K562 (cell line): ENCODE measurements around the gene A4GALT. TPM values are rescaled to one million over a fixed set of nuclear protein-coding genes. Genes with fewer than 3 reads are reported as not detected.

ENCODE experiments used
- ATAC-seq: fragments of 200-7000 bp; cut with Tn5 transposase; 3 replicates; pipeline ENCODE4 v1.9.1; 2020; ENCODE audit warnings: moderate library complexity
- BruUV-seq: library from RNA; stranded (reverse); fragments of 400-500 nt; replicated peaks from 2 replicates; lab custom pipeline; 2021; lab: Mats Ljungman, UMichigan
- CTCF ChIA-PET: fragments of 300-600 bp; formaldehyde crosslinking; extraction: SDS; loops from one replicate; lab custom pipeline; 2021; ENCODE audit warnings: low intra/inter-chr PET ratio; lab: Yijun Ruan, JAX
- POLR2A ChIA-PET: fragments of 300-600, 350-650 bp; sonication (Branson Sonifier 250); formaldehyde crosslinking; extraction: SDS; loops from one replicate; lab custom pipeline; 2021; ENCODE audit warnings: antibody characterized with exemption, inconsistent platforms; lab: Yijun Ruan, JAX
- DNase-seq, 4 experiments: peaks; one replicate each; pipeline versions ENCODE4 v3.0.0 to v3.0.0-alpha.2; 2011 to 2018; ENCODE audit warnings: low spot score in 3 of 4, mixed read lengths in 3 of 4; ENCODE audit errors: extremely low read depth in 1 of 4
- FAIRE-seq: peaks from 2 replicates; lab custom pipeline; 2011; peaks lifted over from hg19 to GRCh38; lab: Jason Lieb, UNC
- H2AFZ ChIP-seq: 2 replicates; pipeline ENCODE4 v1.6.0; 2011; ENCODE audit warnings: low read depth, low read length, control low read depth, inconsistent platforms
- H3K27ac ChIP-seq: fragments of 200-600 bp; 3 replicates; pipeline ENCODE4 v1.8.0; 2011; ENCODE audit warnings: low read depth, mild to moderate bottlenecking, control low read depth, inconsistent platforms, low read length, moderate library complexity, mixed read lengths; ENCODE audit errors: extremely low read depth
- H3K27me3 ChIP-seq, 2 experiments: fragments of 300-600 bp in 1 of 2; 2 replicates in 1 of 2; 3 replicates in 1 of 2; pipeline versions ENCODE4 v1.6.0 to v1.8.0; 2011; ENCODE audit warnings: inconsistent platforms in 2 of 2, low read length in 2 of 2, mild to moderate bottlenecking in 1 of 2, mixed read lengths in 1 of 2, moderate library complexity in 1 of 2; ENCODE audit not compliant: control insufficient read depth in 2 of 2, insufficient read depth in 2 of 2
- H3K36me3 ChIP-seq: fragments of 300-600 bp; 3 replicates; pipeline ENCODE4 v1.8.0; 2011; ENCODE audit warnings: mild to moderate bottlenecking, low read length, inconsistent platforms; ENCODE audit not compliant: control insufficient read depth, insufficient read depth
- H3K4me1 ChIP-seq, 2 experiments: fragments of 200-600 bp in 1 of 2; replicated peaks in 1 of 2; 2 replicates in 1 of 2; 3 replicates in 1 of 2; pipeline versions ENCODE4 v1.5.1 to v1.8.0; 2011; ENCODE audit warnings: inconsistent platforms in 2 of 2, low read length in 2 of 2, mild to moderate bottlenecking in 1 of 2, mixed read lengths in 1 of 2, moderate library complexity in 1 of 2; ENCODE audit not compliant: control insufficient read depth in 2 of 2, insufficient read depth in 2 of 2
- H3K4me2 ChIP-seq: 2 replicates; pipeline ENCODE4 v1.6.1; 2011; ENCODE audit warnings: low read length, control low read depth, inconsistent platforms, mixed read lengths; ENCODE audit not compliant: insufficient read depth
- H3K4me3 ChIP-seq: fragments of 200-600 bp; sonication (generic), shearing (Covaris generic); 2 replicates; pipeline ENCODE4 v1.5.1; 2016; ENCODE audit warnings: control low read depth, inconsistent platforms
- H3K79me2 ChIP-seq: fragments of 200-600 bp; 3 replicates; pipeline ENCODE4 v1.8.0; 2011; ENCODE audit warnings: low read length, inconsistent platforms; ENCODE audit not compliant: control insufficient read depth, insufficient read depth
- H3K9ac ChIP-seq, 2 experiments: 2 replicates each; pipeline versions ENCODE4 v1.6.0 to v1.6.1; 2011; ENCODE audit warnings: low read depth in 2 of 2, low read length in 2 of 2, control low read depth in 1 of 2, inconsistent platforms in 1 of 2, mild to moderate bottlenecking in 1 of 2, mixed read lengths in 1 of 2; ENCODE audit not compliant: insufficient read depth in 1 of 2
- H3K9me1 ChIP-seq: one replicate; pipeline ENCODE4 v1.6.0; 2011; ENCODE audit warnings: inconsistent platforms, mild to moderate bottlenecking, low read length, moderate library complexity; ENCODE audit not compliant: control insufficient read depth, insufficient read depth
- H3K9me3 ChIP-seq: replicated peaks from 2 replicates; pipeline ENCODE4 v1.5.1; 2011; ENCODE audit warnings: low read depth, low read length, inconsistent platforms; ENCODE audit not compliant: control insufficient read depth, insufficient read depth
- H4K20me1 ChIP-seq: replicated peaks from 2 replicates; pipeline ENCODE4 v1.6.1; 2011; ENCODE audit warnings: low read length, inconsistent platforms, mixed read lengths; ENCODE audit not compliant: control insufficient read depth, insufficient read depth
- NR2C1 ChIP-seq, 2 experiments: fragments of 450-650 bp; IDR thresholded peaks; 2 replicates each; pipeline ENCODE4 v1.6.1; 2017; ENCODE audit warnings: mild to moderate bottlenecking in 2 of 2, antibody characterized with exemption in 1 of 2, inconsistent platforms in 1 of 2, missing compliant biosample characterization in 1 of 2, missing genetic modification characterization in 1 of 2
- NR2C2 ChIP-seq, 2 experiments: fragments of 200-800 bp in 1 of 2; sonication (Bioruptor generic) in 1 of 2; sonication (generic) in 1 of 2; formaldehyde crosslinking in 1 of 2; IDR thresholded peaks; 2 replicates each; pipeline versions ENCODE4 v1.6.1 to v1.8.0; 2016 to 2022; ENCODE audit warnings: mild to moderate bottlenecking in 1 of 2, missing compliant biosample characterization in 1 of 2, missing genetic modification characterization in 1 of 2, missing genetic modification reagents in 1 of 2
- TFE3 ChIP-seq: fragments of 450-650 bp; formaldehyde crosslinking; IDR thresholded peaks from 2 replicates; pipeline ENCODE4 v1.4.0; 2020; ENCODE audit warnings: mild to moderate bottlenecking, mixed read lengths
- WGBS: fragments of 100-300 bp; shearing (Covaris generic); methylation state at CpG from one replicate; pipeline ENCODE4 v1.1.6; 2016; ENCODE audit warnings: low coverage, mixed read lengths; ENCODE audit not compliant: insufficient coverage; ENCODE audit errors: missing lambda C conversion rate; 5-methylcytosine and 5-hydroxymethylcytosine counted together
- in situ Hi-C: fragments of 300-500 bp; cut with MboI; formaldehyde crosslinking; loops from 4 replicates; pipeline ENCODE4 v1.15.0; 2018; ENCODE audit warnings: inconsistent platforms, mixed read lengths
- intact Hi-C: fragments of 100-400 bp; cut with micrococcal nuclease; formaldehyde crosslinking; loops from 2 replicates; pipeline ENCODE4 v1.14.2; 2022
- polyA plus RNA-seq, 8 experiments: library from polyadenylated mRNA; depleted of rRNA in 4 of 8; stranded (reverse) in 5 of 8; unstranded in 3 of 8; fragments of >200 nt; fragmentation: Nextera tagmentation in 2 of 8; fragmentation: Illumina TruSeq in 1 of 8; extraction: Ambion mirVana in 2 of 8; extraction: Trizol in 1 of 8; gene quantifications; 2 replicates each; pipeline versions ENCODE4 v1.2.1 to v1.2.3, GENCODE V29; 2011 to 2014; ENCODE audit warnings: inconsistent platforms in 1 of 8, missing spikeins in 1 of 8
- total RNA-seq, 7 experiments: library from RNA; depleted of rRNA in 6 of 7; stranded (reverse); fragments of >200 nt in 6 of 7; fragmentation: Illumina TruSeq in 2 of 7; extraction: Trizol in 2 of 7; gene quantifications; 2 replicates each; pipeline versions ENCODE4 v1.2.1 to v1.2.3, GENCODE V29; 2011 to 2021; ENCODE audit warnings: low replicate concordance in 1 of 7

The A4GALT gene
- total and polyA plus RNA-seq, 9 of the 15 experiments (the other 6 are each of a cell fraction or from before 2014, with no cell fraction given), result 0.07 to 0.11 TPM; not detected in 7

GRCh38 chr22:42653999-42654398 is 66.7 kb downstream of the A4GALT start:
- H3K4me1 ChIP-seq, result peaks cover 0 to 6% of the 10 kb centered on the region in 2 experiments; a peak in 2 of 5 replicates
- no peaks in the 10 kb centered on the region for H3K9me1 ChIP-seq
- ATAC-seq (no peak), FAIRE-seq (no peak), DNase-seq (no peak)
- H3K27me3 ChIP-seq, result no peaks in the 10 kb centered on the region
- H3K4me2 ChIP-seq, result no peak overlapping the region
- H3K36me3 ChIP-seq, result no peaks in the 10 kb centered on the region
- no TSS peak for BruUV-seq
- H2AFZ ChIP-seq, result no peak overlapping the region
- TF ChIP-seq TFE3 (CRISPR knock-in tag) (no peak), NR2C2 (CRISPR knock-in tag; IDR thresholded peaks at IDR 0.05) (no peak), NR2C2 (tag; IDR thresholded peaks at IDR 0.05) (peak; percentile 48; the same call in 1 of the 2 replicates), NR2C1 (IDR thresholded peaks at IDR 0.05) (peak; percentile 58; the same call in 1 of the 2 replicates), NR2C1 (tag; IDR thresholded peaks at IDR 0.05) (peak; percentile 68; the same call in 1 of the 2 replicates)
- CTCF ChIA-PET, result no interaction called here
- H3K79me2 ChIP-seq, result no peaks in the 10 kb centered on the region; the same call in 2 of the 3 replicates
- POLR2A ChIA-PET, result interaction anchor here (0.6 kb wide), 2 partner anchors 830 to 1003 kb away, joined by 3 read pairs; no protein-coding TSS in a partner anchor
- in situ Hi-C loops, result no loop called here
- intact Hi-C loops, result no loop called here
- no peak overlapping the region for H3K4me3 ChIP-seq
- WGBS, result 24% methylated on average over 4 of the region's 4 CpGs
- no peaks in the 10 kb centered on the region for H3K9me3 ChIP-seq
- no peak overlapping the region for H3K9ac ChIP-seq
- H3K27ac ChIP-seq, result no peak overlapping the region
- no peaks in the 10 kb centered on the region for H4K20me1 ChIP-seq
